NT2/D1 (cell line): ENCODE results near the gene KRTAP20-2.
A peak's percentile ranks its signal among the peaks of the same experiment; 100 is the strongest.

ENCODE experiments used
- DNase-seq: peaks from one replicate; pipeline ENCODE4 v3.0.0-alpha.2; 2011; ENCODE audit warnings: low read depth, low spot score
- H3K27me3 ChIP-seq: 2 replicates; pipeline ENCODE4 v1.6.0; 2011; ENCODE audit warnings: mild to moderate bottlenecking; ENCODE audit not compliant: insufficient read length, insufficient read depth
- H3K36me3 ChIP-seq: 2 replicates; pipeline ENCODE4 v1.6.1; 2011; ENCODE audit warnings: mild to moderate bottlenecking, low read length, mixed read lengths; ENCODE audit not compliant: insufficient read depth, insufficient read length
- H3K4me1 ChIP-seq: 2 replicates; pipeline ENCODE4 v1.5.1; 2011; ENCODE audit not compliant: insufficient read depth, insufficient read length
- H3K4me3 ChIP-seq: 2 replicates; pipeline ENCODE4 v1.5.1; 2011; ENCODE audit warnings: low read depth; ENCODE audit not compliant: insufficient read length
- H3K9ac ChIP-seq: 2 replicates; pipeline ENCODE4 v1.6.0; 2011; ENCODE audit warnings: low read depth; ENCODE audit not compliant: insufficient read length
- H3K9me3 ChIP-seq: 2 replicates; pipeline ENCODE4 v1.5.1; 2011; ENCODE audit warnings: mild to moderate bottlenecking, low read length; ENCODE audit not compliant: insufficient read depth
- SUZ12 ChIP-seq: IDR thresholded peaks from 2 replicates; pipeline ENCODE4 v1.6.1; 2011; ENCODE audit not compliant: insufficient read length, insufficient read depth; ENCODE audit errors: extremely low read depth
- YY1 ChIP-seq: IDR thresholded peaks from 2 replicates; pipeline ENCODE4 v1.6.1; 2011; ENCODE audit not compliant: insufficient read length, insufficient read depth
- ZNF274 ChIP-seq: IDR thresholded peaks from 2 replicates; pipeline ENCODE4 v1.6.1; 2011; ENCODE audit warnings: mild to moderate bottlenecking, low read depth, low read length

Gene KRTAP20-2

DNA sequence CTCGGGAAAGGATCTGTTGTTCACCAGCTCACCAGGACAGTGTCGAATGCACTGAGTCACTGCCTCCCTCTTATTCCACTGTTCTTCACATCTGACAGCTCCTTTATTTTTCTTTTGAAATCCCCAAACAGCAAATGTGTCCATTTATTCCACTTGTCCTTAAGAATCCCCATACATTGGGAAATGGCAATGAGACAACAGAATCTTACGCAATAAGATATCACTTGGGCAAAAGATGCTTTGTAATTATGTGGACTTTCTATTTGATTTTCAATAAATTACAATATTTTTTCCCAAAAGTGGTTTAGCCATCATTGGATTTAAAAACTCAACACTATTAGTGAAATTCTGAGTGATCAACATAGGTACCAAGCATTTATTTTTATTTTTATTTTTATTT lies 3.7 kb downstream of the KRTAP20-2 start:
- Histone ChIP-seq H3K4me3 (no peak overlapping the region), H3K9me3 (no peaks in the 10 kb centered on the region), H3K27me3 (no peaks in the 10 kb centered on the region), H3K4me1 (no peaks in the 10 kb centered on the region), H3K9ac (no peak overlapping the region), H3K36me3 (no peaks in the 10 kb centered on the region)
- TF ChIP-seq ZNF274 (no peak), SUZ12 (no peak), YY1 (no peak)
- DNase-seq = no peak

DNA sequence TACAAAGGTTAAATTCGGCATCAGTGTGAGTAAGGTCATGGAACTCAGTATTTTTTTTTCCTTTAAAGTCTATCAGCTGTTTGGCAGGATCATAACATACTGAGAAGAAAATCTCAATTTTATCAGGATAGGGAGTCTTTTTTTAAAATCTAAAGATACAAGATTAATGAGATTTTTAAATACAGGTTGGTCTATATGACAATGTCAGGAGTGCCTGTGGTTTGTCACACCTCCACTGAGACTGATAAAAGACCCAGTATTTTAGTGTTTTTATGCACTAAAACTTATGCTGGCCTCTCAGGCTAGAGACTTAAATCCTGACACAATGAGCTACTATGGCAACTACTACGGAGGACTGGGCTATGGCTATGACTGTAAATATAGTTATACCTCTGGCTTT lies 7.6 kb downstream of the KRTAP20-2 start, which contains the start of gene KRTAP20-3:
Gene KRTAP20-3, plus strand, starts transcription at position 301 of the 400 bp plus-strand sequence.
- Histone ChIP-seq H3K4me1 (no peaks in the 10 kb centered on the region), H3K36me3 (no peaks in the 10 kb centered on the region), H3K4me3 (no peak within 1 kb of the TSS), H3K27me3 (no peaks in the 10 kb centered on the region), H3K9me3 (no peaks in the 10 kb centered on the region), H3K9ac (no peak within 1 kb of the TSS)
- DNase-seq = no peak
- no peak for TF ChIP-seq SUZ12
- no peak for TF ChIP-seq YY1
- no peak for TF ChIP-seq ZNF274

DNA sequence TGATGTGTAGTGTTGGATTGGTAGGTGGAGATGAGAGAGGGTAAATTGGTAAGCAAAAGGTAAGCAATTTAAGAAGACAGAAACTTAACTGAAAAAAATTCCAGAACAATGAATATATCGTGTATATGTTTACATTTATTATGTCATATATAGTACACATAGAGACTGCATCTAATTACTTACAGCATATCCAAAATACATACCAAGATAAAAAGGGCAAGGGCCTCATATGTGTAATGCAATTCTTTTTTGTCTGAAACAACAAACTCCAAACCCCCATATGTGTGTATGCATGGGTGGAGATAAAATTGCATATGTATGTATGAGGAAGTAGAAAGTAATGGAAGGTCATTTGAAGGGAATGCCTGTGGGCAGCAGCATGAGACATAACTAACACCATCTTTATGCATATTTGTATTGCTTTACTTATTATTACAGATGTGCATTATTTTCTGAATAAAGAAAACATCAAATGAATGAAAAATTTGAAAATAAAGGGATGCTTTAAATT lies 12.0 kb downstream of the KRTAP20-2 start:
- no peaks in the 10 kb centered on the region for H3K4me1 ChIP-seq
- DNase-seq = no peak
- H3K9me3 ChIP-seq = no peaks in the 10 kb centered on the region
- H3K36me3 ChIP-seq = no peaks in the 10 kb centered on the region
- H3K27me3 ChIP-seq = no peaks in the 10 kb centered on the region
- H3K9ac ChIP-seq = no peak overlapping the region
- TF ChIP-seq ZNF274 = no peak
- TF ChIP-seq YY1 = no peak
- H3K4me3 ChIP-seq = no peak overlapping the region

DNA sequence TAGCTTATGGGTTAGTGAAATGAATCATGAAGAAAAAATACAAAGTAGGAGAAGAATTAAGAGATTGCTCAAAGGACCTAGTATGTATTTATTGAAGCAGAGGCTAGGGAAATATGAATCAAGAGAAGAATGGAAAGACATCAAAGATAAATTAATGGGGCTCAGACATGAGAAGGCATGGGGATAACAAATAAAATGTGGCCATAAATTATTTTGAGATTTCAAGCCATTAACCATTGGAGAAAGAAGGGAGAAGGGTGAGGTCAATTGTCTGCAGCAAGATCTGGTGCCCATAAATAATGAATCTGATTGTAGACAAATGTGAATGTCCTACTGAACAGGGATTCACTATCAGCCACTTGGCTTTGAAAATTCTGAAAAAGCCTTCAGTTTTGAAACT lies 17.9 kb downstream of the KRTAP20-2 start:
- no peaks in the 10 kb centered on the region for H3K4me1 ChIP-seq
- no peak overlapping the region for H3K4me3 ChIP-seq
- no peak overlapping the region for H3K9ac ChIP-seq
- DNase-seq = no peak
- H3K36me3 ChIP-seq = no peaks in the 10 kb centered on the region
- no peaks in the 10 kb centered on the region for H3K27me3 ChIP-seq
- H3K9me3 ChIP-seq = no peaks in the 10 kb centered on the region
- no peak for TF ChIP-seq SUZ12
- no peak for TF ChIP-seq YY1
- no peak for TF ChIP-seq ZNF274

DNA sequence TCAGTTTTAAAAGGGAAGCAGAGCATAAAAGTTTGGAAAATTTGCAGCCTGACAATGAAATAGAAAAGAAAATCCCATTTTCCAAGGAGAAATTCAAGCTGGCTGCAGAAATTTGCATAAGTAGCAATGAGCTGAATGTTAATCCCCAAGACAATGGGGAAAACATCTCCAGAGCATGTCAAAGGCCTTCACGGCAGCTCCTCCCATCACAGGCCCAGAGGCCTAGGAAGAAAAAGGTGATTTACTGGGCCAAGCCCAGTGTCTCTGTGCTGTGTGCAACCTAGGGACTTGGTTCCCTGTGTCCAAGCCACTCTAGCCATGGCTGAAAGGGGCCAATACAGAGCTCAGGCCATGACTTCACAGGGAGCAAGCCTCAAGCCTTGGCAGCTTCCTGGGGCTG lies 33.8 kb downstream of the KRTAP20-2 start:
- DNase-seq = peak; percentile 51
- no peak for TF ChIP-seq YY1
- no peak for TF ChIP-seq ZNF274
- no peak for TF ChIP-seq SUZ12
- no peaks in the 10 kb centered on the region for H3K4me1 ChIP-seq
- no peak overlapping the region for H3K9ac ChIP-seq
- no peaks in the 10 kb centered on the region for H3K9me3 ChIP-seq
- no peaks in the 10 kb centered on the region for H3K27me3 ChIP-seq
- no peaks in the 10 kb centered on the region for H3K36me3 ChIP-seq
- H3K4me3 ChIP-seq = no peak overlapping the region

- no peaks in the 10 kb centered on the region for H3K9me3 ChIP-seq
- H3K4me1 ChIP-seq = no peaks in the 10 kb centered on the region
- no peak overlapping the region for H3K9ac ChIP-seq
- TF ChIP-seq SUZ12 = no peak
- TF ChIP-seq ZNF274 = no peak
- TF ChIP-seq YY1 = no peak
- no peaks in the 10 kb centered on the region for H3K27me3 ChIP-seq
- DNase-seq = no peak
- no peak overlapping the region for H3K4me3 ChIP-seq
- no peaks in the 10 kb centered on the region for H3K36me3 ChIP-seq
Measured at GRCh38 chr21:30672985-30673650, 38.1 kb downstream of the KRTAP20-2 start.

DNA sequence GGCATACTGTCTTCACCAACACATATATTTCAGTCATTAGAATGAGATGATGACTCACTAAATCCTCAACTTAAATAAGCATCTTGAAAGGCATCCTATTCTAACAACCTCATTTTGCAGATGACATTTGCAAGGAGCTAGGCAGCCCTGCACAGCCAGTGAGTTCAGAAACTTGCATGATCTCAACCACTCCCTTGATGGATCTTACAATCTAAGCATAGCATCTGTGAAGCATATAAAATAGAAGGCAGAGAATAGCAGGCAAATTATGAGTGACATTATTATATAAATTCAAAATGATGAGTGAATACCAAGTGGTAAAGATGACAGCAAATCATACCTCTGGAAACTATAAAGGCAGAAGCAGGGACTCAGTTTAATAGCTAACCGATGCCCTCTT lies 39.3 kb downstream of the KRTAP20-2 start:
- no peaks in the 10 kb centered on the region for H3K4me1 ChIP-seq
- no peaks in the 10 kb centered on the region for H3K36me3 ChIP-seq
- no peak for TF ChIP-seq YY1
- no peak for TF ChIP-seq SUZ12
- no peak for TF ChIP-seq ZNF274
- H3K27me3 ChIP-seq = no peaks in the 10 kb centered on the region
- no peak for DNase-seq
- no peak overlapping the region for H3K4me3 ChIP-seq
- no peak overlapping the region for H3K9ac ChIP-seq
- H3K9me3 ChIP-seq = no peaks in the 10 kb centered on the region

DNA sequence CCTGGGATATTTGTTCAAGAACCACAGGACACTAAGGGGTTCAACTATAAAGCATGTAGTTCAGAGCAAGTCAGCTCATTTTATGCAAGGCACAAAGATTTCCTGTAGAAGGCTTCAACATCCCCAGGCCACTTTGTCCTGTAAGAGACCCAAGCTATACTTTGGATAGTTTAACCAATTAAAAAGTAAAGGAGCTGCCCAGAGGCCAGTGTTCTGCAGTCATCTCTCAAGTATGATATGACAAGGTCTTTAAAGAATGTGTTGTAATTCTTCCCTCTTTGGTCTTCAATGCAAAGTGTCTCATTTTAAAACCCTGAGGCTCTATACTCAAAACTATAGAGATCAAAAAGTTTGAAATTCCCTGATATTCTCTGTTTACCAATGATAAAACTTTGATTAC lies 41.7 kb downstream of the KRTAP20-2 start:
- no peaks in the 10 kb centered on the region for H3K27me3 ChIP-seq

More for the DNA sequence above, 41.7 kb downstream of the KRTAP20-2 start:
- Histone ChIP-seq H3K36me3 (no peaks in the 10 kb centered on the region), H3K4me3 (no peak overlapping the region), H3K9ac (no peak overlapping the region), H3K9me3 (no peaks in the 10 kb centered on the region), H3K4me1 (no peaks in the 10 kb centered on the region)
- TF ChIP-seq SUZ12 = no peak
- TF ChIP-seq ZNF274 = no peak
- TF ChIP-seq YY1 = no peak
- no peak for DNase-seq
